ENCODE data around the gene ATXN1.

Gene ATXN1

GRCh38 chr6:16361861-16362260 lies 399.4 kb downstream of the ATXN1 start:
- DNase-seq (ENCODE audit: low read depth in 2 of 2): no peak

- no peak for DNase-seq (ENCODE audit: low read depth in 2 of 2)
Measured at GRCh38 chr6:16361121-16361520, 400.1 kb downstream of the ATXN1 start.

- no peak for DNase-seq (ENCODE audit: low read depth in 2 of 2)
Measured at GRCh38 chr6:16360365-16360764, 400.9 kb downstream of the ATXN1 start.

GRCh38 chr6:16359563-16359962 lies 401.7 kb downstream of the ATXN1 start:
- DNase-seq (ENCODE audit: low read depth in 2 of 2): no peak

- DNase-seq (ENCODE audit: low read depth in 2 of 2): no peak
Measured at GRCh38 chr6:16358531-16359138, 402.6 kb downstream of the ATXN1 start.

GRCh38 chr6:16355699-16356446 lies 405.4 kb downstream of the ATXN1 start:
- no peak for DNase-seq (ENCODE audit: low read depth in 2 of 2)

GRCh38 chr6:16355238-16355637 lies 406.0 kb downstream of the ATXN1 start:
- no peak for DNase-seq (ENCODE audit: low read depth in 2 of 2)

GRCh38 chr6:16354692-16355091 lies 406.6 kb downstream of the ATXN1 start:
- DNase-seq (ENCODE audit: low read depth in 2 of 2): no peak

- no peak for DNase-seq (ENCODE audit: low read depth in 2 of 2)
Measured at GRCh38 chr6:16352821-16353438, 408.3 kb downstream of the ATXN1 start.

GRCh38 chr6:16352258-16352635 lies 409.0 kb downstream of the ATXN1 start:
- peak in 1 of 2 experiments; percentile 56 for DNase-seq (ENCODE audit: low read depth in 2 of 2)

- no peak for DNase-seq (ENCODE audit: low read depth in 2 of 2)
Measured at GRCh38 chr6:16349544-16349943, 411.7 kb downstream of the ATXN1 start.

- no peak for DNase-seq (ENCODE audit: low read depth in 2 of 2)
Measured at GRCh38 chr6:16346831-16347230, 414.4 kb downstream of the ATXN1 start.

GRCh38 chr6:16345449-16346330 lies 415.6 kb downstream of the ATXN1 start:
- peak; percentile 89 to 91 for DNase-seq (ENCODE audit: low read depth in 2 of 2)

GRCh38 chr6:16344756-16345155 lies 416.5 kb downstream of the ATXN1 start:
- peak in 1 of 2 experiments; percentile 41 for DNase-seq (ENCODE audit: low read depth in 2 of 2)

GRCh38 chr6:16343593-16343992 lies 417.7 kb downstream of the ATXN1 start:
- no peak for DNase-seq (ENCODE audit: low read depth in 2 of 2)

- no peak for DNase-seq (ENCODE audit: low read depth in 2 of 2)
Measured at GRCh38 chr6:16339265-16339587, 422.0 kb downstream of the ATXN1 start.

GRCh38 chr6:16338577-16339264 lies 422.5 kb downstream of the ATXN1 start:
- peak; percentile 99 to 100 for DNase-seq (ENCODE audit: low read depth in 2 of 2)

GRCh38 chr6:16337295-16337975 lies 423.8 kb downstream of the ATXN1 start:
- peak; percentile 99 for DNase-seq (ENCODE audit: low read depth in 2 of 2)

- no peak for DNase-seq (ENCODE audit: low read depth in 2 of 2)
Measured at GRCh38 chr6:16336911-16337294, 424.4 kb downstream of the ATXN1 start.

- DNase-seq (ENCODE audit: low read depth in 2 of 2): no peak
Measured at GRCh38 chr6:16336056-16336818, 425.0 kb downstream of the ATXN1 start.

Data from fibroblast of skin of left quadriceps (primary cell).